Fibroblast of peridontal ligament (primary cell): Measurements from ENCODE around the gene RALBP1.
"Not testable (repeated sequence)": the region's sequence is repeated elsewhere in the genome, so short reads cannot be mapped to it uniquely, and the experiment has no call there.

ENCODE experiments used
- DNase-seq: peaks from one replicate; pipeline ENCODE4 v3.0.0-alpha.2; 2010; ENCODE audit errors: extremely low read depth

The RALBP1 gene

DNA sequence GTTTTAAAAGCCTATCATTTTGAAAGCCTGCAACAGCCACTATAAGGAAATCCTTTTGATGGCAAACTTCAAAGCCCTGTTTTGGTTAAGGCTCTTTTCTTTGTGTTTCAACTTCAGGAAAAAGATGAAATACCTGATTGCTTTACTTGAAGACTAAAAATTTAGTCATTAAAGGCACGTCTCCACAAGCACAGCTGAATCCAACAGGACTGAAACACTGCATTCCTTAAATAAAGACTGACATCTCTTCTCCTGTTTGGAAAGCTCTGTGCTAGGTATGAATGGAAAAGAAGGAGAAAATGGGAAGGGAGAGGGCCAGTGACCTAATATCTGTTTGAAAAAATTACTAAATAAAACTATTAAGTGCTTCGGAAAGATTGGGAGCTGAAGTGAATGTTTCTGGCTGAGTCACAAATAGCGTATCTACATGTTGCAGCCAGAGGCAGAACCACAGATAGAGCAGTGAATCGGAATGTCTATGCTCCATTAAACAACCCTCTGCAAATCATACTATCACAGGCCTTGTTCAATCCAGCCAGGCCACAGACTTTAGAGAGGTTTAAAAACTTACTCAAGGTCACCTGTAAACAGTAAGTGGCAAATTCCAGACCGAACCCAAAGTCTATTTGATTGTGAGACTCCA is 21.1 kb upstream of the RALBP1 start:
- DNase-seq = no peak

DNA sequence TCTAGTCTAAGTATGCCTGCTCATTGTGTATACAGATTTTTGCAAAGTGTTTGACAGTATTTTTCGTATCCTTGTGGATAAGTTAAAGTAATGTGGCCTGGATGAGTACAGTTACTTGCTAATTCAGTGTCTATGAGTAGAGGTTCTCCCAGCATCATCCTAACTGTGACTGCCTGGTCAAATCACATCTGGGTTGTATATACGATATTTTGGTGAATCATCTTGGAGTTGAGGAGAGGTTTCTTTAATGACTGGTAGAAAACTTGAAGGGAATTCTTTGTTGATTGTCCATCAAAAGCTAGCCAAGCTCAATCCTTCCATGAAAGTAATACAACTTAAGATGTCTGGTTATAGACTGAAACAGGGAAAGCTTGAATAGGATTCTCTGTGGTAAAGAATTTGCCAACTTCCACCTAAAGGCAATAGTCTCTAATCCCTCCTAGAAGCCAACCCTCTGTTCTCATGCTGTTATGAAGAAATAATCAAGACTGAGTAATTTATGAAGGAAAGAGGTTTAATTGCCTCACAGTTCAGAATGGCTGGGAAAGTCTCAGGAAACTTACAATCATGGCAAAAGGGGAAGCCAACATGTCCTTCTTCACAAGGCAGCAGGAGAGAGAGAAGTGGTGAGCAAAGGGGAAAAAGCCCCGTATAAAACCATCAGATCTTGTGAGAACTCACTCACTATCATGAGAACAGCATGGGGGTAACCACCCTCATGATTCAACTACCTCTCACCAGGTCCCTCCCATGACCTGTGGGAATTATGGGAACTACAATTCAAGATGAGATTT is 19.4 kb upstream of the RALBP1 start:
- no peak for DNase-seq

DNA sequence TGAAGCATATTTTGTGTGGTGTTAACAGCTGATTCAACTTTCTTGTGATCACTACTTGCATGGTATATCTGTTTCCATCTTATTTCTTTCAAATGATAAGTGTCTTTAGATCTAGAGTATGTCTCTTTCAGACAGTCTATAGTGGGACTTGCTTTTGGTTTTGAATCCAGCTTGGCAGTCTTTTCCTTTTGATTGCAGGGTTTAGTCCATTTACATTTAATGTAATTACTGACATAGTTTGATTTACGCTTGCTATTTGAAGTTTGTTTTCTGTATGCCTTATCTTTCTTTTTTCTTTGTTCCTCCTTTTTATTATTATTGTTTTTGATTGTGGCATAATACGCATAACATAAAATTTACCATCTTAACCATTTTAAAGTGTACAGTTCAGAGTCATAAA is 9.2 kb upstream of the RALBP1 start:
- no peak for DNase-seq

DNA sequence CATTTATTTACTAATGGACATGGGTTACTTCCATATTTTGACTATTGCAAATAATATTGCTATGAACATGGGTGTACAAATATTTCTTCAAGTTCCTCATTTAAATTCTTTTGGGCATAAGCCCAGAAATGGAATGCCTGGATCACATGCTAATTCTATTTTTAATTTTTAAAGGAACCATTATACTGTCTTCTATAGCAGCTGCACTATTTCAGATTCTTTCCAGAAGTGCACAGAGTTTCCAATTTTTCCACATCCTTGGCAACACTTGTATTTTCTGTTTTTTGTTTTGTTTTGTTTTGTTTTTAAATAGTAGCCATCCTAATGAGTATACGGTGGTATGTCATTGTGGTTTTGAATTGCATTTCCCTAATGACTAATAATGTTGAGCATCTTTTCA is 8.5 kb upstream of the RALBP1 start:
- no peak for DNase-seq

DNA sequence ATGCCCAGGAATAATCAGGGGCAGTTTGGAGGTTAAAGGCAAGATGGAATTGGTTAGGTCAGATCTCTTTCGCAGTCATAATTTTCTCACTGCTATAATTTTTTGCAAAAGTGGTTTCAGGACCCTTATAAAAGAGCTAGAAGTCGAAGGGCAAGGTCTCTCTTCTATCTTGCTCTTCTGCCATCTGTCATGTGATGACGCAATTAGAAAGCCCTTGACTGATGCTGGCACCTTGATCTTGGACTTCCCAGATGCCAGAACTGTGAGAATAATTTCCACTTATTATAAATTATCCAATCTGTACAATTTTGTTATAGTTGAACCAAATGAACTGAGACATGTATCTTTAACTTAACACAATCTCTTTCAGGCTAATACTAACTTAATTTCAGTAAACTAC is 6.3 kb upstream of the RALBP1 start:
- DNase-seq = no peak

DNA sequence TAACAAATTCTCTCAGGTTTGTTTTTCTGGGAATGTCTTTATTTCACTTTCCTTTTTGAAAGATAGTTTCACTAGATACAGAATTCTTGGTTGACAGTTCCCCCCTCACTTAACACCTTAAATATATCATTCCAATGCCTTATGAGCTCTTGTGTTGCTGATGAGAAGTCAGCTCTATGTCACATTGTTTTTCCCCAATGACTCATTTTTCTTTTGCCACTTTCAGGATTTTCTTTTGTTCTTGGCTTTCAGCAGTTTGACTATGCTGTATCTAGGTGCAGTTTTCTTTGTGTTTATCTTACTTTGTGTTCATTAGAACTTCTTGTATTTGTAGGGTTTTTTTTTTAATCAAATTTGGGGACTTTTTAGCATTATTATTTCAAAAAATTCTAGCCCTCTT is 5.6 kb upstream of the RALBP1 start:
- no peak for DNase-seq

DNA sequence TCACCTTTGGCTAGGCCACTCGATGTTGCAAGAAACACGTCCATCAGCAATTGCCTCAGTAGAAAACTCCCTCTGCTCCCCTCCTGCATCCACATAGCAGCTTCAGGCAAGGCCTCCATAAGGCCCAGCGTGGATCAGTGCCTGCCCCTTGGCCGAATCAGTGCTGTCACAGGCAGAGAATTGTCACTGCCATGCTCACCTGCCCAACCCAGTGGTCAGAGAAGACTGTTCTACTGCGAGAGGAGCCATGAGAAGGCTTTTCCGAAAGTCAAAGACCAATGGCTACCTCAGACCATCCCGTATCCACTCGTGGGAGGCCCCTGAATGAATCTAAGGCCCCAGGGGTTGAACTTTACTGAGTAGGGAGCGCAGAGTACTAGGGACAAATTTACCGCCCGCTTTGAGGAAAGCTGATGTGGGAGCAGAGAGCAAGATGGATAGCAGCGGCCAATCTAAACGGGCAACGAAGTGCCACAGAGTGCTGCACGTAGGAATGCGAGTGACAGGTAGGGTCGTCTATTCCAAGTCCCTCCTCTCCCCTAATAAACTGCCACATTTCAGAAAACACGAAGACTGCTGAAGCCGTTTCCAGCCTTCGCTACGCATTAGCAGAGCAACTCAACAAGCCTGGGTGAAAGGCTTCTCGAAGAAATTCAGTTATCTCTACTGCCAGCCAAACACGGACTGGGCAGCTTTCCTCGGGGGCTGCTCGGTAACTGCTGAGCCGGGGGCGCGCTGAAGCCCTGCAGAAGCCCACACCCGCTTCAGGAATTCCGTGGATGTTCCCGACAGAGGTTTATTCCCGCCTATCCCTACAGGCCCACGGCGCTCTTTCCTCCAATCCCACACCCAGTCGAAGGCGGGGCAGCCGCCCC is 968 bp upstream of the RALBP1 start:
- DNase-seq = no peak

DNA sequence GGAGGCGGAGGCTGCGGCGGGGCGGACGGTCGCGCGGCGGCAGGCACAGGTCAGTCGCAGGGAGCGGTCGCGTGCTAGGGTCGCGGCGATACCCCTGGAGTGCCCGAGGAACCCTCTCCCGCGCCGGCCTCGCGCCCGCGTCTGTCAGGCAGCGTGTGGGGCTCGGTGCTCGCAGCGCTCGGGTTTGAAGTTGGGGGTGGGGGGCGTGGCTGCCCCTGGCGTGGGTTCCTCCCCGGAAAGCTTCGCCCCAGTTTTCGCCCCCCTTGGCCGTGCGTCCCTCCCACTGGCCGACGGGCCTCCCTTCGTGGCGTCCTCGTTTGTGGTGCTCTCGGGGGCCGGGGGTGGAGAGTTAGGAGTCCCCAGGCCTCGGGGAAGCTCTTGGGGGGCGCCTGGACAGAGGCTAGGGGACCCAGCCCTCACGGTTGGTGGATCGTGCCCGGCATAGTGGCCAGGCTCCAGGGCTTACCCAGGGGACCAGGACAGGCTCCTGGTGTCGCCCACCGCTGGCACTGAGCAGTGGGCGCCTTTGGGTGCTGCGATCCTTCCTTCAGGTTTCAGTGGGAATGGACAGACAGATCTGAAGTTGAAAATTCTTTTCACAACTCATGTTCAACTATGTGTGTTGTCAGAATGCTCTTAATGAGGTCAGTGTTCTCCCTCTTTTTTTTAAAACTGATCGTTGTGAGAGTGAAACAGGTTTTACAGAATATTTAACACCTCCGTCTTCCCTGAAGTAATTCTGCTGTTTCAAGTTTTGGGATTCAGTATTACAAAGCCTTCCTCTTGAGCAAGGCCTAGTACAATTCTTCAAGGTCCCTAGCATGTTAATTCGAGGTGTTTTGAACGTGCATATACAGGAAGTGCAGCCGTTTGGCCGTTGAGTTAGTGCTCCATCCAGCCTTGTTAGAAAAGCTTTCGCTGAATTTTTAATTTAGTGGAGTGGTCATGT is 604 bp downstream of the RALBP1 start:
- DNase-seq = peak; percentile 42

DNA sequence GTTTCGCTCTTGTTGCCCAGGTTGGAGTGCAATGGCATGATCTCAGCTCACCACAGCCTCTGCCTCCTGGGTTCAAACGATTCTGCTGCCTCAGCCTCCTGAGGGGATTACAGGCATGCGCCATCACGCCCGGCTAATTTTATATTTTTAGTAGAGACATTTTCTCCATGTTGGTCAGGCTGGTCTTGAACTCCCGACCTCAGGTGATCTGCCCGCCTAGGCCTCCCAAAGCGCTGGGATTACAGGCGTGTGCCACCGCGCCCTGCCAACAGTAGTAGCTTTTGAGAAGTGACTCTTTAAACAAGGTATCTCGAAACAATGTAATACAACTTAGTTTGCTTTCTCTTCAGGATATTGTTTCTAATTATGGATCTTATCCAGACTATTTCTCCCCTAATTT is 1.6 kb downstream of the RALBP1 start:
- not testable (repeated sequence) for DNase-seq

DNA sequence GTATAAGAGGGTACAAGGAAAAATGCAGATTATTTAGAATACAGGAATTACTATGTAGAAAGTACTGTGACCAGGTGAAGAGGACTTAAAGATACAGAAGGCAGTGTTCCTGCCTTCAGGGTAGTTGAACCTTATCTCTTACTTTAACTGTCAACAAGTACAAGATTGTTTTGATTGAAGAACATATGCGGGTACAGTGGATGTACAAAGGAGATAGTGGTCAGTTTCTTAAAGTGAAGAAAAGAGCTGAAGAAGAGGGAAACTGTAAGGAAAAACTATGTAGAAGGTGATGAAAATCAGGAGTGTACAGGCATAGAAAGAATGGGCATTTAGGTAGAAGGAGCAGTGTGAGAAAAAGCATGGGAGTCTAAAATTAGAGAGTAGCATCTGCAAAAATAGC is 2.2 kb downstream of the RALBP1 start:
- no peak for DNase-seq

DNA sequence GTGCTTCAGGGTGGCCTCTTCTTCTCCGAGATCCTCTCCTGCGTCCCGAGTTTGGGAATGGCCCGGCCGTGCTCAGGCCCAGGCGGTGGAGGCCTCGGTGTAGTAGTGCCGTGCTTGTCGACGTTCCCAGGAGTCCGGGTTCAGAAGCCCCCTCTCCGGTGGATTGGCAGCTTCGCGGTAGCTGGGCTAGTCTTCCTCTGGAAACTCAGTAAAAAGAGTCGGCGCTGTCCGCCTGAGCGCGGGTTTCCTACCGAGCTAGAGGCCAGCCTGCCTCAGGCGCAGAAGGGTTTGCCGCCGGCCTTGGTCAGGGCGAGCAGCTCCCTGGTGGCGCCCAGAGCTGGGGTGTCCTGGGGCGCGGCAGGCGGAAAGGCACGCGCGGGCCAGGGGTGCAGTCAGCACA is 3.2 kb downstream of the RALBP1 start:
- DNase-seq = no peak

DNA sequence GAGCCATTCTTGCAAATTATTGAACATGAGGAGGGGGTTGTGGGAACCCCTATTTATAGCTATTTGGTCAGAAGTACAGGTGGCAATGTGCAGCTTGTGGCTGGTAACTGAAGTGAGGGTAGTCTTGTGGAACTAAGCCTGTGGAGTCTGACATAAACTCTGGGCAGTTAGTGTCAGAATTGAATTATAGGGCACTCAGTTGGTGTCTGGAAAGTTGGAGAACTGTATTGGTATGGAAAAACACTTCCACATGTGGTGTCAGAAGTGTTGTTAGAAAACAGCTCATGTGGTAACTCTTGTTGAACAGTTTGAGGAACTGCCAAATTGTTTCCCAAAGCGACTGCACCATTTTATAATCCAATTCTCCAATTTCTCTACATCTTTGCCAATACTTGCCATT is 7.5 kb downstream of the RALBP1 start:
- peak; percentile 28 for DNase-seq

DNA sequence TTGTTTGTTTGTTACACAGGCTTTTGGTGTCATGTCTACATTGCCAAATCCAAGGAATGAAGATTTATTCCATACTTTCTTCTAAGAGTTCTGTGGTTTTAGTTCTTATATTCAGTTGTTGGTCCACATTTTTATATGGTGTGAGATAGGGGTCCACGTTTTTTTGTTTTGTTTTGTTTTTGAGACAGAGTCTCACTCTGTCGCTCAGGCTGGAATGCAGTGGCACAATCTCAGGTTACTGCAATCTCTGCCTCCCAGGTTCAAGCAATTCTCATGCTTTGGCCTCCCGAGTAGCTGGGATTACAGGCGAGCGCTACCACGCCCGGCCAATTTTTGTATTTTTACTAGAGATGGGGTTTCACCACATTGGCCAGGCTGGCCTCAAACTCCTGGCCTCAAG is 8.2 kb downstream of the RALBP1 start:
- DNase-seq = no peak

DNA sequence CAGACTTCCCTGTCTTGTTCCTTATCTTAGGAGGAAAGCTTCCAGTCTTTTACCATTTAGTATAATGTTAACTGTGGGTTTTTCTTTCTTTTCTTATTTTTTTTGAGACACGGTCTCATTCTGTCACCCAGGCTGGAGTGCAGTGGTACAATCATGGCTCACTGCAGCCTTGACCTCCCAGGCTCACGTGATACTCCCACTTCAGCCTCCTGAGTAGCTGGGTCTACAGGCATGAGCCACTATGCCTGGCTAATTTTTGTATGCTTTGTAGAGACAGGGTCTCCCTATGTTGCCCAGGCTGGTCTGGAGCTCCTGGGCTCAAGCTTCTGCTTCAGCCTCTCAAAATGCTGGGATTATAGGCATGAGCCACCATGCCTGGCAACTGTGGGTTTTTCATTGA is 9.5 kb downstream of the RALBP1 start:
- DNase-seq = not testable (repeated sequence)

DNA sequence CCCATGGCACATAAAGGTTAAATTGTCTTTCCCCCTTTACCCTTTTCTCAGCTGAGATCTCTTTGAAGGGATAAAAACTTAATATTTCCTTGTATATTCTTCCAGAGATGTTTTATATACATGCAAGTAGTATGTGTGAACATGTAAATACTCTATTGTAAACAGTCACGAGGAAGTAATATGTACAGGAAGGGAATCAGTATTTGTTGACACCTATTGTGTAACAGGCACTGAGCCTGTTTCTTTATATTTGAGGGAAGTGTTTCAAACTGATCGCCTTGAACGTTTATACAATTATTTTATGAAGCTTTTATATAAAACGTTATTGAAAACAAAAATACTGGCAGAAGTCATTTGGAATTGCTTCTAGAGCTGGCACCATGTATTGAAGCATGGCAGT is 13.2 kb downstream of the RALBP1 start:
- no peak for DNase-seq

DNA sequence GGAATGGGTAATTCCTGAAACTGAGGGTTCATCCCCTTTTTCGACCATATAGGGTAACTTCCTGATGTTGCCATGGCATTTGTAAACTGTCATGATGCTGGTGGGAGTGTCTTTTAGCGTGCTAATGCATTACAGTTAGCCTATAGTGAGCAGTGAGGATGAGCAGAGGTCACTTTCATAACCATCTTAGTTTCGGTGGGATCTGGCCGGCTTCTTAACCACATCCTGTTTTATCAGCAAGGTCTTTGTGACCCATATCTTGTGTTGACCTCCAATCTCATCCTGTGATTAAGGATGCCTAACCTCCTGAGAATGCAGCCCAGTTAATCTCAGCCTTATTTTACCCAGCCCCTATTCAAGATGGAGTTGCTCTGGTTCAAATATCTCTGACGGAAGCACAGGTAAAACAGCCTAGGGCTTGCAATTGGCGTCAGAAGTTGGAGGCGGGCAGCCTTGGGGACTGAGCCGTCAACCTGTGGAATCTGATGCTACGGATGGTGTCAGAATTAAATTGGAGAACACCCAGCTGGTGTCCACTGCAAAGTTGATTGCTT is 19.5 kb downstream of the RALBP1 start:
- DNase-seq = no peak

DNA sequence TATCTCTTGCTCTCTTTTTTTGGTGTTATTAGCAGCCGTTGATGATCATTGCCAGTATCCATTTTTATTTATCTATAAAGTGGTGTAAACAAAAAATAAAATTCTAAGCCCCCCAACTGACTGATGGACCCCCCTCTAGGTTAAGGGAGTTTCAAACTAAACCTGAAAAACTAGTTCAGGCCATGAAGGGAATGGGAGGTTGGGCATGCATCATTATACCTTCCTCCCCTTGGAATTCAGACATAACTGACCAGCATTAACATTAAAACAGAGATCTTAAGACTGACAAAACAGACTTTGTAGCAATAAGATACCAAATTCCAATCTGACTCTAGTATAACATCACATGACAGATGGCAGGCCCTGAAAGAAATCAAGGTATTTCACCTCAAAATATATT is 20.2 kb downstream of the RALBP1 start:
- no peak for DNase-seq

DNA sequence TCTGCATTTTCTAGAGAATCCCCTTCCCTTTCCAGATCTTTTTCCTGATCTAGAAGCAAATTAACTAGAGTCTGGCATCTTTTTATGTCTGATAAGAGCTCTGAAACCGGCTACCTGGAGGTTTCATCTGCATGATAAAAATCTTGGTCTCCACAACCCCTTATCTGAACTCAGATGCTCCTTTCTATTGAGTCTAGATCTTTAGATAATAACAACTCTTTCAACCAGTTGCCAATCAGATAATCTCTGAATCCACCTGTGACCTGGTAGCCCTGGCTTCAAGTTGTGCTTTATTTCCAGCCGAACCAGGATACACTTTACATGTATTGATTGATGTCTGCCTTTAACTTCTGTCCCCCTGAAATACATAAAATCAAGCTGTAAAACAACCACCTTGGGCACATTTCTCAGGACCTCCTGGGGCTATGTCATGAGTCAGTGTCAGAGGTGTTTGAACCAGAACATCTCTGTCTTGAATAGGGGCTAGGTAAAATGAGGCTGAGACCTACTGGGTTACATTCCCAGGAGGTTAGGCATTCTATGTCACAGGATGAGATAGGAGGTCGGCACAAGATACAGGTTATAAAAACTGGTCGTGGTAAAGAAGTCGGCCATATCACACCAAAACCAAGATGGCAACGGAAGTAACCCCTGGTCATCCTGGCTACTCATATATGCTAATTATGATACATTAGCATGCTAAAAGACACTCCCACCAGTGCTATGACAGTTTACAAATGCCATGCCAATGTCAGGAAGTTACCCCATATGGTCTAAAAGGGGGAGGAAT is 20.8 kb downstream of the RALBP1 start:
- no peak for DNase-seq

DNA sequence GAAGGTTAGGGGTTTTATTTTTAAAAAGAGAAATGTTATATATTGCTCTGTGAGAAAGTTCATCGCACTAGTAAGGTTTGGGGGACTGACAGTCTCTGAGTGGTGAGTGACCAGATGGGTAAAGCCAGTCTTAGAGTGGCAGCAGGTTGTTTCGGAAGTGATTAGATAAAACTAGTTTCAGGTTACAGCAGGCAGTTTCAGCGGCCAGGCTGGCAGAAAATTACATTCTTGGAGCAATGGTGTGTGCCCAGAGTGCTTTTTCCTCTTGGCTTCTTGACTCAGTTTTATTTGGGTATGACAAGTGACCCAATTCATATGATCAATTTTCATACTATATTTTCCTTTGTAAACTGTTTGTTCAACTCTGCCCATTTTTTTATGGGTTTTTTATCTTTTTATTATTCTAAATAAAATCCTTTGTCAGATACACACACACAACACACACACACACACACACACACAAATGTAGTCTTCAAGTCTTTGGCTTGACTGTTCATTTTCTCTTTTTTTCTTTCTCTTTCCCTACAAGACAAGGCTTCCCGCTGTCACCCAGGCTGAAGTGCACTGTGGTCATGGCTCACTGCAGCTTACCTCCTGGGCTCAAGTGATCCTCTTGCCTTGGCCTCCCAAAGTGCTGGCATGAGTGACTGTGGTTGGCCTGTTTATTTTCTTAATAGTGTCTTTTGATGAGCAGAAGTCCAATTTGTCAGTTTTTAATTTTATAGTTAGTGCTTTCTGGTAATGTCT is 30.9 kb downstream of the RALBP1 start:
- DNase-seq = no peak
